ENCODE measurements around the gene LGALS9.
"Not testable (repeated sequence)": the region's sequence is repeated elsewhere in the genome, so short reads cannot be mapped to it uniquely, and the experiment has no call there.

The LGALS9 gene

DNA sequence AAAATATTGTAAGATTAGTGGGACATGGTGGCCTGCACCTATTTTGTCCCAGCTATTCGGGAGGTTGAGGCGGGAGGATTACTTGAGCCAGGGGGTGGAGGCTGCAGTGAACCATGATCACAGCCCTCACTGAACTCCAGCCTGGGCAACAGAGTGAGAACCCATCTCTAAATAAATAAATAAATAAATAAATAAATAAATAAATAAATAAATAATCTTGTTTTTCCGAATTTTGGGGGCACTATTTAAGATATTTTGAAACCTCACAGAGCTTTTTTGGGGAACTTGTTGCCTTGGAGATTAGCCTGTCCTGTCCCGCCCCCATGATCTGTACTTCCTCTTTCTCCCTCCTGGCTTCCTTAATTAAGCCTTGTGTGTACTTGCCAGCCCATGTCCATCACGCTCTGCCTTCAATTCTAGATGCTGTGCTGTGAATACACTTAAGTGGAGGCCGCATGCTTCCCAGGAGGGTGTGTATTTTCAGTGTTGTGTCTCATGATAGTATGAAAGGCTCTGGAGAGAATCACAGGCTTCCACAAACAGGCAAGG lies 4.4 kb downstream of the LGALS9 start:
- no peak overlapping the region for H3K27ac ChIP-seq (ENCODE audit: low read length)
- ATAC-seq (ENCODE audit: insufficient read depth, low read depth) (no peak), DNase-seq (no peak)
- TF ChIP-seq EZH2 (IDR thresholded peaks at IDR 0.05; ENCODE audit: borderline replicate concordance, low read depth, low read length, severe bottlenecking), result no peak
- no peaks in the 10 kb centered on the region for H3K27me3 ChIP-seq (ENCODE audit: insufficient read depth, low read length, poor library complexity)
- H4K20me1 ChIP-seq (ENCODE audit: insufficient read depth, low read length), result no peaks in the 10 kb centered on the region
- peaks cover 37% of the 10 kb centered on the region for H3K79me2 ChIP-seq (ENCODE audit: insufficient read depth, low read length)
- peaks cover 23% of the 10 kb centered on the region for H3K4me1 ChIP-seq (ENCODE audit: insufficient read depth, low read length)
- H3K36me3 ChIP-seq (ENCODE audit: insufficient read depth, low read length), result peaks cover 6% of the 10 kb centered on the region
- H2AFZ ChIP-seq (ENCODE audit: low read depth, low read length), result no peak overlapping the region
- no peak overlapping the region for H3K9ac ChIP-seq (ENCODE audit: low read depth, low read length)
- H3K4me2 ChIP-seq (ENCODE audit: insufficient read depth, low read length), result no peak overlapping the region
- no peak overlapping the region for H3K4me3 ChIP-seq (ENCODE audit: low read depth in 1 of 2, low read length in 2 of 2)
- no peaks in the 10 kb centered on the region for H3K9me3 ChIP-seq (ENCODE audit: insufficient read depth, low read length, severe bottlenecking)

DNA sequence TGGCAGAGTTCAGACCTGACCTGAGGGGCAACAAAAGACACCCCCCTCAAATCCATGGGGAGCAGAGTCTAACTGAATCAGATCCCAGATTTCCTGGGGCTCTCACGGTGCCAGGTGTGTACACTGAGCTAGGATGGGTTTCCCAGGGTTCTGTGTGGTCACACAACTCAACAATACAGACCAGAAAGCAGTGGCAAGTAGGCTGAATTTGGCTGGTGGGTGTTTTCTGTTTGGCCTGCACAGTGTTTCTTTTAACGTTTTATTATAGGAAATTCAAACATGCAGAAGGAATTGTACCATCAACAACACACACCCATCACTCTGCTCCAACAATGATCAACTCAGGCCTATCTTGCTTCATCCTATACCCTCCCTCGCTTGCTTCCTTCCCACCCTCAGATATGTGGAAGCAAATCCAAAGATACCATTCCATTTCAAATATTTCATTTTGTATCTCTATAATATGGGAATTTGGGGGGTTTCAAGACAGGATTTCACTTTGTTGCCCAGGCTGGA lies 5.1 kb downstream of the LGALS9 start:
- not testable (repeated sequence) for H3K4me2 ChIP-seq (ENCODE audit: insufficient read depth, low read length); H3K9me3 ChIP-seq (ENCODE audit: insufficient read depth, low read length, severe bottlenecking); H3K9ac ChIP-seq (ENCODE audit: low read depth, low read length); H4K20me1 ChIP-seq (ENCODE audit: insufficient read depth, low read length); DNase-seq; H3K4me3 ChIP-seq (ENCODE audit: low read depth in 1 of 2, low read length in 2 of 2); H3K27me3 ChIP-seq (ENCODE audit: insufficient read depth, low read length, poor library complexity); ATAC-seq (ENCODE audit: insufficient read depth, low read depth); H2AFZ ChIP-seq (ENCODE audit: low read depth, low read length); H3K27ac ChIP-seq (ENCODE audit: low read length)
- peaks cover 37% of the 10 kb centered on the region for H3K79me2 ChIP-seq (ENCODE audit: insufficient read depth, low read length)
- H3K4me1 ChIP-seq (ENCODE audit: insufficient read depth, low read length), result peaks cover 18% of the 10 kb centered on the region
- H3K36me3 ChIP-seq (ENCODE audit: insufficient read depth, low read length), result peaks cover 11% of the 10 kb centered on the region

DNA sequence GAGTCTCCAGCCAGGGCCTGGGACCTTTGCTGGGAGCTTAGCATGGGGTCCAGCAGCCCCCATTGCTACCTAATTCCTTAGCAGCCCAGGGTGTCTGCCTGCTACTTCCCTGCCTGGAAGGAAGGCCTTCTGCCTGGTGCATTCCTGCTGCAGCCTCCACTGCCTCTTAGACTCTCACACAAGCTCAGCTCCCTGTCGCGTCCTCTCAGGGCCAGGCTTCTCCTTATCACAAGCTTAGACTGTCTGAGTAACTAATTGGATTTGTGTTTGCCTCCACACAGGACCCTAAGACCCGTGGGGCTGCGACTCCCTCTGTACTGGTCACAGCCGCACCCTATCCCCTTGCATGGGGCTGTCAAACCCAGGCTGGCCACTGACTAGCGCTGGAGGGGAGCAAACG lies 6.8 kb downstream of the LGALS9 start:
- peaks cover 11% of the 10 kb centered on the region for H3K36me3 ChIP-seq (ENCODE audit: insufficient read depth, low read length)
- not testable (repeated sequence) for H4K20me1 ChIP-seq (ENCODE audit: insufficient read depth, low read length); ATAC-seq (ENCODE audit: insufficient read depth, low read depth)

DNA sequence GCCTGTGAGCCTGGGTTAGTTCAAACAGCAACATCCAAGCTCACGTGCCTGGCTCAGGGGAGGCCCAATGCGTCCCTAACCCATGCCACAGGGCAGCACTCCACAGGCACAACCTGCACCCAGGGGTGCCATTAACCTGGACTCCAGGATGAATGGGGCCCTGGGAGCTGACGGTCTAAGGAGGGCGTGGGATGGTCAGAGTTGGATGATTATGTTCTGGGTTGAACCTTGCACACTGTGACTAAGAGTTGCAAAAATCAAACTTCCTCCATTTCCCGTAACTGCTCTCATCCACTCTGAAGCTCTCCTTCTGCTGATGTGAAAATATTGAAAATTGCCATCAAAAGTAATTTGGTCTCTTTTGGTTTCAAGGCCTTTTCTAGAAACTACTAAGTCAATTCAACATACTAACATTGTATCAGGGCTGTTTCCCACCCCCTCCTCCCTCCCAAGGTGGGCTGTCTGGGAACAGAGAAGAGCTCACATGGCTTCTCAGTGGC lies 7.5 kb downstream of the LGALS9 start:
- H3K79me2 ChIP-seq (ENCODE audit: insufficient read depth, low read length), result peaks cover 14% of the 10 kb centered on the region
- not testable (repeated sequence) for H3K9ac ChIP-seq (ENCODE audit: low read depth, low read length); ATAC-seq (ENCODE audit: insufficient read depth, low read depth); H3K27ac ChIP-seq (ENCODE audit: low read length); H2AFZ ChIP-seq (ENCODE audit: low read depth, low read length); H3K4me1 ChIP-seq (ENCODE audit: insufficient read depth, low read length); H3K4me3 ChIP-seq (ENCODE audit: low read depth in 1 of 2, low read length in 2 of 2); DNase-seq; H4K20me1 ChIP-seq (ENCODE audit: insufficient read depth, low read length); H3K4me2 ChIP-seq (ENCODE audit: insufficient read depth, low read length); H3K9me3 ChIP-seq (ENCODE audit: insufficient read depth, low read length, severe bottlenecking); H3K27me3 ChIP-seq (ENCODE audit: insufficient read depth, low read length, poor library complexity)
- H3K36me3 ChIP-seq (ENCODE audit: insufficient read depth, low read length), result peaks cover 11% of the 10 kb centered on the region

More for the DNA sequence above, 6.8 kb downstream of the LGALS9 start:
- H3K4me1 ChIP-seq (ENCODE audit: insufficient read depth, low read length); H3K9ac ChIP-seq (ENCODE audit: low read depth, low read length); H3K4me3 ChIP-seq (ENCODE audit: low read depth in 1 of 2, low read length in 2 of 2); H3K27me3 ChIP-seq (ENCODE audit: insufficient read depth, low read length, poor library complexity); H3K4me2 ChIP-seq (ENCODE audit: insufficient read depth, low read length); DNase-seq; H2AFZ ChIP-seq (ENCODE audit: low read depth, low read length); H3K9me3 ChIP-seq (ENCODE audit: insufficient read depth, low read length, severe bottlenecking); H3K27ac ChIP-seq (ENCODE audit: low read length): not testable (repeated sequence)
- peaks cover 19% of the 10 kb centered on the region for H3K79me2 ChIP-seq (ENCODE audit: insufficient read depth, low read length)

DNA sequence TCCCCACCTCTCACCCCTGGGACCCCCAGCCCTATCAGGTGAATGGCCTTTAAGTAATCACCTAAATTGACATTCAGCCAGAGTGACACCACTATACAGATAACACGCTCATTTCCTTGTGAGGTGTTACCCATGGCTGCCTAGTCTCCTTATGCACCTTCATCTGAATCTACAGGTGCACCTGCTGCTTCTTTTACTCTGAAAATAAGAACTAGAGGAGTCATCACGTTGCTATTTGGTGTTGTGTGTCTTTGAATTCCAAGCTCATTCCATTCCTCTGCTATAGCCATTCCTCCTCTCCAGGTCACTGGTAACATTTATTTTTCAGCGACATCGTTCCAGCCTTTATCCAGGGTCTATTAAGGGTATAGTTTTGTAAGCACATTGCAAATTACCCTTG lies 9.8 kb downstream of the LGALS9 start:
- Histone ChIP-seq H3K4me2 (ENCODE audit: insufficient read depth, low read length) (no peak overlapping the region), H3K79me2 (ENCODE audit: insufficient read depth, low read length) (no peaks in the 10 kb centered on the region), H3K27me3 (ENCODE audit: insufficient read depth, low read length, poor library complexity) (no peaks in the 10 kb centered on the region), H3K9ac (ENCODE audit: low read depth, low read length) (no peak overlapping the region), H3K27ac (ENCODE audit: low read length) (no peak overlapping the region), H3K4me1 (ENCODE audit: insufficient read depth, low read length) (no peaks in the 10 kb centered on the region), H3K36me3 (ENCODE audit: insufficient read depth, low read length) (peaks cover 11% of the 10 kb centered on the region), H3K4me3 (ENCODE audit: low read depth in 1 of 2, low read length in 2 of 2) (no peak overlapping the region), H2AFZ (ENCODE audit: low read depth, low read length) (no peak overlapping the region), H3K9me3 (ENCODE audit: insufficient read depth, low read length, severe bottlenecking) (no peaks in the 10 kb centered on the region), H4K20me1 (ENCODE audit: insufficient read depth, low read length) (no peaks in the 10 kb centered on the region)
- no peak for DNase-seq
- no peak for TF ChIP-seq EZH2 (IDR thresholded peaks at IDR 0.05; ENCODE audit: borderline replicate concordance, low read depth, low read length, severe bottlenecking)
- TF ChIP-seq, protein P1, sequence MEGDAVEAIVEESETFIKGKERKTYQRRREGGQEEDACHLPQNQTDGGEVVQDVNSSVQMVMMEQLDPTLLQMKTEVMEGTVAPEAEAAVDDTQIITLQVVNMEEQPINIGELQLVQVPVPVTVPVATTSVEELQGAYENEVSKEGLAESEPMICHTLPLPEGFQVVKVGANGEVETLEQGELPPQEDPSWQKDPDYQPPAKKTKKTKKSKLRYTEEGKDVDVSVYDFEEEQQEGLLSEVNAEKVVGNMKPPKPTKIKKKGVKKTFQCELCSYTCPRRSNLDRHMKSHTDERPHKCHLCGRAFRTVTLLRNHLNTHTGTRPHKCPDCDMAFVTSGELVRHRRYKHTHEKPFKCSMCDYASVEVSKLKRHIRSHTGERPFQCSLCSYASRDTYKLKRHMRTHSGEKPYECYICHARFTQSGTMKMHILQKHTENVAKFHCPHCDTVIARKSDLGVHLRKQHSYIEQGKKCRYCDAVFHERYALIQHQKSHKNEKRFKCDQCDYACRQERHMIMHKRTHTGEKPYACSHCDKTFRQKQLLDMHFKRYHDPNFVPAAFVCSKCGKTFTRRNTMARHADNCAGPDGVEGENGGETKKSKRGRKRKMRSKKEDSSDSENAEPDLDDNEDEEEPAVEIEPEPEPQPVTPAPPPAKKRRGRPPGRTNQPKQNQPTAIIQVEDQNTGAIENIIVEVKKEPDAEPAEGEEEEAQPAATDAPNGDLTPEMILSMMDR (IDR thresholded peaks at IDR 0.05; ENCODE audit: borderline replicate concordance, extremely low read depth, low read length, poor library complexity, severe bottlenecking), result no peak
- no peak for ATAC-seq (ENCODE audit: insufficient read depth, low read depth)
